ENCODE results near the gene RHBDD3.

The RHBDD3 gene

GRCh38 chr22:29306175-29306834 lies 38.5 kb upstream of the RHBDD3 start, which contains the start of gene GAS2L1:
GAS2L1 (plus strand) TSS chr22:29306650; CDS start chr22:29308106, 1,456 bp downstream.
- DNase-seq (ENCODE audit: low read depth): no peak

GRCh38 chr22:29305836-29306174 lies 38.0 kb upstream of the RHBDD3 start:
- no peak for DNase-seq (ENCODE audit: low read depth)

GRCh38 chr22:29302681-29303465 lies 35.1 kb upstream of the RHBDD3 start:
- no peak for DNase-seq (ENCODE audit: low read depth)

- DNase-seq (ENCODE audit: low read depth): no peak
Measured at GRCh38 chr22:29302402-29302680, 34.6 kb upstream of the RHBDD3 start.

GRCh38 chr22:29301716-29302401 lies 34.1 kb upstream of the RHBDD3 start:
- no peak for DNase-seq (ENCODE audit: low read depth)

- no peak for DNase-seq (ENCODE audit: low read depth)
Measured at GRCh38 chr22:29300807-29301601, 33.2 kb upstream of the RHBDD3 start.

GRCh38 chr22:29300467-29300806 lies 32.7 kb upstream of the RHBDD3 start:
- no peak for DNase-seq (ENCODE audit: low read depth)

- no peak for DNase-seq (ENCODE audit: low read depth)
Measured at GRCh38 chr22:29299136-29299900, 31.5 kb upstream of the RHBDD3 start.

GRCh38 chr22:29298641-29299040 lies 30.9 kb upstream of the RHBDD3 start:
- DNase-seq (ENCODE audit: low read depth): no peak

- DNase-seq (ENCODE audit: low read depth): no peak
Measured at GRCh38 chr22:29292379-29292778, 24.6 kb upstream of the RHBDD3 start.

GRCh38 chr22:29291215-29291614 lies 23.4 kb upstream of the RHBDD3 start:
- DNase-seq (ENCODE audit: low read depth): no peak

- DNase-seq (ENCODE audit: low read depth): no peak
Measured at GRCh38 chr22:29290061-29290460, 22.3 kb upstream of the RHBDD3 start.

GRCh38 chr22:29288837-29289236 lies 21.1 kb upstream of the RHBDD3 start:
- no peak for DNase-seq (ENCODE audit: low read depth)

- no peak for DNase-seq (ENCODE audit: low read depth)
Measured at GRCh38 chr22:29284196-29284595, 16.4 kb upstream of the RHBDD3 start.

GRCh38 chr22:29277927-29278326 lies 10.1 kb upstream of the RHBDD3 start:
- no peak for DNase-seq (ENCODE audit: low read depth)

GRCh38 chr22:29275819-29276565 lies 8.2 kb upstream of the RHBDD3 start:
- no peak for DNase-seq (ENCODE audit: low read depth)

GRCh38 chr22:29275167-29275566 lies 7.4 kb upstream of the RHBDD3 start:
- DNase-seq (ENCODE audit: low read depth): no peak

- no peak for DNase-seq (ENCODE audit: low read depth)
Measured at GRCh38 chr22:29272624-29273023, 4.8 kb upstream of the RHBDD3 start.

GRCh38 chr22:29270475-29271271 lies 2.9 kb upstream of the RHBDD3 start:
- DNase-seq (ENCODE audit: low read depth): no peak

GRCh38 chr22:29269731-29270474 lies 2.1 kb upstream of the RHBDD3 start:
- no peak for DNase-seq (ENCODE audit: low read depth)
